NCI-H2196 (cell line): ENCODE data around the gene HAPLN3.
"Not testable (repeated sequence)": the region's sequence is repeated elsewhere in the genome, so short reads cannot be mapped to it uniquely, and the experiment has no call there.

Source experiments
- DNase-seq: peaks from one replicate; lab custom pipeline; 2025; ENCODE audit not compliant: unreplicated experiment; lab: John Stamatoyannopoulos, UW

HAPLN3 gene, protein sequence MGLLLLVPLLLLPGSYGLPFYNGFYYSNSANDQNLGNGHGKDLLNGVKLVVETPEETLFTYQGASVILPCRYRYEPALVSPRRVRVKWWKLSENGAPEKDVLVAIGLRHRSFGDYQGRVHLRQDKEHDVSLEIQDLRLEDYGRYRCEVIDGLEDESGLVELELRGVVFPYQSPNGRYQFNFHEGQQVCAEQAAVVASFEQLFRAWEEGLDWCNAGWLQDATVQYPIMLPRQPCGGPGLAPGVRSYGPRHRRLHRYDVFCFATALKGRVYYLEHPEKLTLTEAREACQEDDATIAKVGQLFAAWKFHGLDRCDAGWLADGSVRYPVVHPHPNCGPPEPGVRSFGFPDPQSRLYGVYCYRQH

DNA sequence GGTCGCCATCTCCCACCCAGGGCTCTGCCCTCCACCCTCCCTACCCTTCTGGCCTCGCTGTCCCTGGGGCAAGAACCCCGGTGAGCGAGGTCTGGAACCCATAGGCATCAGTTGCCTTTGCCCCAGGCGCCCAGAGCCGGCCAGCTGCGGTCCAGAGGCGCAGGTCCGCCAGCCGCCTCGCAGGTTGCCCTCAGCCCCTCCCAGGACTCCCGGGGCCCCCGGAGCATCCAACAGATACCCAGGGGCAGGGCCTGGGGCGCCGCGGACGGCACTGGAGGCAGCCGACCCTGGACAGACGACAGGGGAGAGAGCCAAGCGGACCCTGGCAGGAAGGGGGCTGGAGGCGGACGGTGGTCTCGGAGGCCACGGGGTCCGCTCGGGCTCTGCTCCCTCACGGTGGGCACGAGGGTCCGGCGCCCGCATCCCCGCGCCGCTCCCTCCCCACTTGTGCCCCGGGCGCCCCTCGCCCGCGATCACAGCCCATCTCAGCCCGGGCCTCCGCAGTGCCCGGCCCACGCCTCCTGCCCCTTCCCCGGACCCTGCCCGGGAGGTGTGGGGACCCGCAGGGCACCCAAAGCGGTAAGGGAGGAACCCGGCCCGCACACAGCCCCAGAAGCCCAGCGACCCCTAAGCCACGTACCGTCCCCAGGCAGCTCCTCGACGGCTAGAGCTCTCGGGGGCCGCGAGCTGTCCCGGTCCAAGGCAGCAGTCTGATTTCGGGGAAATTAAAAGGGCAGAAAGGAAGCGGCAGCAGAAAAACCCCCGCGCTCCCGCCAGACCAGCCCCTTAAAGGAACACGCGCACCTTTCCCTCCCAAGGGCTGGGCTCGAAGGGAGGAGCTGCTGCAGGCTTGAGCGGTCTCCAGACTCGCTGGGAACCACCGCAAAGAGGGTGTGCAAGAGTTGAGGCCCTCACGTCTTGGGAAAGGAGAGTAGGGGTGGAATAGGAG is at the start of gene HAPLN3:
HAPLN3 (minus strand) TSS at position 726 of the 949 bp plus-strand sequence. CDS start 8,246 bp downstream, outside the sequence.
- no peak for DNase-seq

DNA sequence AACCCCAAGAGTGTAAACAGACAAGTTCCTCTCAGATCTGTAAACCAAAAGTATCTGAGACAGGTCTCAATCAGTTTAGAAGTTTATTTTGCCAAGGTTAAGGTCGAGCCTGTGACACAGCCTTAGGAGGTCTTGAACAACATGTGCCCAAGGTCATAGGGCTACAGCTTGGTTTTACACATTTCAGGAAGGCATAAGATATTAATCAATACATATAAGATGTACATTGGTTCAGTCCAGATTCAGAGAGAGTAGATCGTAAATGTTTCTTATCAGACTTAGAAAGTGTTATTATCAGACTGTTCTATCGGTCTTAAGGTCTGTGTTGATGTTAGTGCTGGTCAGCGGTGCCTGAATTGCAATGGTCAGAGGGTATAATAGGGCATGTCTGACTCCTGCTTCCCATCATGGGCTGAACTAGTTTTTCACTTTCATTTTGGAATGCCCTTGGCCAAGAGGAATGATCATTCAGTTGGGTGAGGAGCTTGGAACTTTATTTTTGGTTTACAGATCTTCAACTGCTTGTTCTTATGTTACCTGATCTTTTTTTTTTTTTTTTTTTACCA is 44.8 kb upstream of the HAPLN3 start:
- DNase-seq, result no peak

DNA sequence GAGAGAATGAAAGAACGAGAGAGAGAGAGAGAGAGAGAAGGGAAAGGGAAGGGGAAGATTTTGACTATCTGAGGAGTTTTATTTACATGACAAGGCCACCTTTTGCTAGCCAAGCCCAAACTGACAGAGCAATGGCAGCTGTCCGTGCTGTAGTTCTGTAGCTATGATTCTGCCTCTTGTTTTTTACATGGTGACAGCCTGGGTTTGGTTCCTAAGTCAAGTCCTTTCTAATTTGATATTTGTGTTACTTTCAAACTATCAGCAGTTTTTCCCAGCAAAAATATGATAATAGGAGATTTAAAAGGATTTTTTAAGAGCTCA is 44.1 kb upstream of the HAPLN3 start:
- no peak for DNase-seq

DNA sequence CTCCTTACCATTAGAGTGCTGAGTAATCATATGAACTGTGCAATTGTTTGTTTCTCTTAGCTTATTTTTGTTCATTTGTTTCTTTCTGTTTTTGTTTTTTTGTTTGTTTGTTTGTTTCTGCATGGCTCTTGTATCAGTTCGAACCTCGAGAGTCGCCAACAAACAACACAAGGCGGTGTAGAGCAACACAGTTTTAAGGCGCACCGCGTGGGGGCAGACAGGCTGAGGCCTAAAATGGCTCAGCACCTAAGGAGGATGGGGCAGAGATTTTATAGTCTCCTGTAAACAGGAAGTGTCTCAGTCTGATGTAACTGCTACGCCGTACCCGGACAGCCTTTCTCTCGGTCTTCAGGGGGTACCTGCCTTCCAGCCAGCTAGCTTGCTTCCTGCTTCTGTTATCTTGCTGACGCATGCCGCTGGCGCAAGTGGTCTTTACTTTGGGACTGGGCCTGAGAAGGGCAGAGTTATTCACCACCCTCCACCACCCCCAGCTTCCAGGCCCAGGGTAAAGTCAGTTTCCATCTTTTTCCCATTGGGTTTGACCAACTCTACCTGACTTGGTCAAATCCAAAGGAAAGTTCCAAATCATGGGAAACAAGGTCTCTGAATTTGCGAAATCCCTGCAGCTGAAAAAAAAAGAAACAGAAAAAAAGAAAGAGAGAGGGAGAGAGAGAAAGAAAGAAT is 43.6 kb upstream of the HAPLN3 start:
- no peak for DNase-seq

DNA sequence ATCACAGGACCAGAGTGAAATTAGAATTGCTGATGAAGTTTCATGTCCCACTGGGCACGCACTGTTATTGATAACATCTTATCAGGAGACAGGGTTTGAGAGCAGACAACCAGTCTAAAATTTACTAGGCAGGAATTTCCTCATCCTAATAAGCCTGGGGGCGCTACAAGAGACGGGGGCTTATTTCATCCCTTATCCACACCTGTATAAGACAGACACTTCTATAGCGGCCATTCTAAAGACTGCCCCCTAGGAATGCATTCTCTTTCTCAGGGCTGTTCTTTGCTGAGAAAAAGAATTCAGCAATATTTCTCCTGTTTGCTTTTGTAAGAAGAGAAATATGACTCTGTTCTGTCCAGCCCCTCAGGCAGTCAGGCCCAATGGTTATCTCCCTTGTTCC is 39.1 kb upstream of the HAPLN3 start:
- DNase-seq, result not testable (repeated sequence)

DNA sequence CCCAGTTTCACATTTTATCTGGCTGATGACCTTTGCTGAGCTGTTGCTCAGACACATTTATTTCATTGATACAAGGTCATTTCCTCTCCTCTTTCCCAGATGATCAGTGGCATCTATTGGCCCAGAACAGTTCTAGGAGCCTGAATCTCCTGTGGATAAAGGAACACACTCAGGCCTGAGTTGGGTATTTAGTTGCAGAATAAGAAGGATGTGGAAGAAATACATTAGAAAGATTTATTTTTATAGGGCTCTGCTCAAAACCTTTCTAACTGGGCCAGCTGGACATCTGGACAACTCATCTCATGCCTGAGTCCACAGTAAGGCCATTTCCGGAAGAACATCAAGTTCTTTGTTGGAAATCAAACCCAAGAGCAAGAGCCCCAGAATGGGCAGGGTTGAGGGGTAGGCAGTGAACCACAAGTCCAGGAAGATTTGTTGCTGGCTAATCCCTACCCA is 37.6 kb upstream of the HAPLN3 start:
- DNase-seq, result no peak

DNA sequence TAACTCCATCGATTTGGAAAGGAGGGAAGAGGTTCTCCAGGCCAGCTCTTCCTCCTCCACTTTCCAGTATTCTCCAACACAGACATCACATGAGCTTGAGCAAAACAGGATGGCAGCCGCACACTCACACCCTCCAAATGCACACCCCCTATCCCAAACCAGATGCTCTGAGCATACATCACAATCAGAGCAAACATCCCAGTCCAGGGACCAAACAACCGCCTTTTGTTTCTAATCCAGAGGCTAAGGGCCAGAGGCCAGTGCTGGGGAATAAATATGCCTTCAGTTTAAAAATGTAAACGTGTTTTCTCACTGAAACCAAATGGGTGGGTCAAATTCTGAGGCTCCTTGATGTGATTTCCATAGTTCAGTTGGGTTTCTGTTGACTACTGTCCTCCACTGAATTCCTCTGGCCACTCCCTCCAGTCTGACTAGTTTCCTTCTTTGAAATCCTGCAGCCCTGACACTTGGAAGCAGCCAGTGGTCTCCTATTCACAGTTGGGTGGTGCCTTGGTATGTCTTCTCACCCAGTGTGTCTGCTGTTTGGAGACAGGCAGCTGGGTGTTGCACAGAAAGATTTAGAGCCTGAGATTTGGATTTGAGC is 37.0 kb upstream of the HAPLN3 start:
- DNase-seq, result no peak

DNA sequence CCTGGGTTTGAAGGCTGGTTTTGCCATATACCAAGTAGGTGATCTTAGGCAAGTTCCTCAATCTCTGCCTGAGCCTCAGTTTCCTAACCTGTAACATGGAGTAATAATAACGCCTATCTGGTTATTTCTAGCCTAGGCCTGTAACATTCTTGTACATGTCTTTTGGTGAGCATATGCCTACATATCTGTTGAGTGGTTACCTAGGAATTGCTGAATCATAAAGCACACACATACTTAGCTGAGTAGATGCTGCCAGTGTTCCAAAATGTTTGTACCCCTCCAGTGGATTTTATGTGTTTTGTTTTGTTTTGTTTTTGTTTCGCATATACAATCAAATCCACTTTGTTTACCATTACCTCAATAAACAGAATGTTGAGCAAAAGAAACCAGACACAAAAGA is 35.2 kb upstream of the HAPLN3 start:
- no peak for DNase-seq

DNA sequence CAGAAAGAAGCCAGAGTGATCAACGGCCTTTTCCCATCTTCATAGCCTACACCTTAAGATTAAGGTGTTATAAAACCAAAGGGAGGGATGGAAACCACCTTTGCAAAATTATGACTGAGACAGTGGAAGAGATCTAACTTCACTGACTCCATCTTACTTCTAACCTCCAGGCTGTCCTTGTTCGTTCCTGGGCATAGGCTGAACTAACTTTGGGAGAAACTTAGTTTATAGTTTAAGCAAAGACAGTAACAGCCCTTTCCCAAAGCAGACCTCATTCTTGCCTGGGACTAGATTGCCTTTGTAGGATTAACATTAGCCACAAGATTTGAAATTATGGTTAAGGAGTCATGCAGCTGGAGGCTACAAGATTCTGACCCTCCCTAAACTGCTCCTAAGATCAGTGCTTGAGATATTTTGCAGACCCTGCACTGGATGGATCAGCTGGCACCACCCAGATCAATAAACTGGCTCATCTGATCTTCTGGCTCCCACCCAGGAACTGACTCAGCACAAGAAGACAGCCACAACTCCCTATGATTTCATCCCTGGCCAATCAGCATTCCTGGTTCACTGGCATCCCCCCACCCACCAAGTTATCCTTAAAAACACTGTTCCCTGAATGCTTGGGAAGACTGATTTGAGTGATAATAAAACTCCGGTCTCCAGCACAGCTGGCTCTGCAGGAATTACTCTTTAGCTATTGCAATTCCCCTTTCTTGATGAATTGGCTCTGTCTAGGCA is 34.2 kb upstream of the HAPLN3 start:
- DNase-seq, result not testable (repeated sequence)

DNA sequence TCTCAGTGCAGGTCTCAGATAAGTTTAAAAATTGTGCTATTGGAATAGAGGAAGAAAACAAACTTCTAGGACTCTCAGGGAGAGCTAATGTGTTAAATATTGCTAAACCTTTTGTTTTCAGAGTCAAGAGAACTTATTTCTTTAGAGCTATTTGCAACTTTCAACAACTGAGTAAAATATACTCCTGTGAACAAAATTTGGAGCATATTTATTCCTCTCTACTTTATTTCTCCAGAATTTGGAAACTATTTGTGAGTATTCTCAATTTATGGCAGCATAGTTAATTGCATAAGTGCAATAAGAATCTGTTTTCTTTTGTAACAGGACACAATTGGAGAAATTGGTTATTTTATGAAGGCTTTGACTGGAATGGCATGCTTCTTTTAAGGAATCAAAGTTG is 32.8 kb upstream of the HAPLN3 start:
- not testable (repeated sequence) for DNase-seq

DNA sequence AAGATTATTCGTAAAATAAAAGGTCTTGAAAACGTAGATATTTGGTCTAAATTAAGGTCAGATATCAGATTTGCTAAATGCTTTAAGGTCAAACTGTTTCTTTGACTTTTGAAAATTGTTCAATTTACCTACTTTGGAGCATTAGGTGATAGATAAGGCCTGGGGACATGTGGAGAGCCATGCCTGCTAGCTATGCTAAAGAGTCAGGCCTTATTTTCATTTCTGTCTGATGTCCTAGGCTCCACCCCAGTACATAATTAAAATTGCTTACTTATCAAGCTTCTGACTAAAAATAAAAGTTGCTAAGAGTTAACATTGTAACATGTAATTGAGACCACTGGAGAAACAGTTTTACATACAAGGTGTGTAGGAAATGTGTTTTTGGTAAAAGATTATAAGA is 30.3 kb upstream of the HAPLN3 start:
- DNase-seq, result not testable (repeated sequence)

DNA sequence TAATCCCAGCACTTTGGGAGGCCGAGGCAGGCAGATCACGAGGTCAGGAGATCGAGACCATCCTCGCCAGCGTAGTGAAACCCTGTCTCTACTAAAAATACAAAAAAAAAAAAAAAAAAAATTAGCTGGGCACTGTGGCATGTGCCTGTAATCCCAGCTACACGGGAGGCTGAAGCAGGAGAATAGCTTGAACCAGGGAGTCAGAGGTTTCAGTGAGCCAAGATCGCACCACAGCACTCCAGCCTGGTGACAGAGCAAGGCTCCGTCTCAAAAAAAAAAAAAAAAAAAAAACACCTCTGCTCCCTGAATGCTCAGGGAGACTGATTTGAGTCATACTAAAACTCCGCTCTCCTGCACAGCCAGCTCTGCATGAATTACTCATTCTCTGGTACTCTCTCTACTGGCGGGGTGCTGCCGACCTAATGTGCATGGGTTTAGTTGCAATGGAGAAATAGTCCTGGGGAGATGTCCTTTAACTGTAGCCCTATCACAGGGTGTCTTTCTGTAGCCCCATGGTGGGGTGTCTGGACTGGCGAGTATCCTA is 25.6 kb upstream of the HAPLN3 start:
- DNase-seq, result not testable (repeated sequence)

DNA sequence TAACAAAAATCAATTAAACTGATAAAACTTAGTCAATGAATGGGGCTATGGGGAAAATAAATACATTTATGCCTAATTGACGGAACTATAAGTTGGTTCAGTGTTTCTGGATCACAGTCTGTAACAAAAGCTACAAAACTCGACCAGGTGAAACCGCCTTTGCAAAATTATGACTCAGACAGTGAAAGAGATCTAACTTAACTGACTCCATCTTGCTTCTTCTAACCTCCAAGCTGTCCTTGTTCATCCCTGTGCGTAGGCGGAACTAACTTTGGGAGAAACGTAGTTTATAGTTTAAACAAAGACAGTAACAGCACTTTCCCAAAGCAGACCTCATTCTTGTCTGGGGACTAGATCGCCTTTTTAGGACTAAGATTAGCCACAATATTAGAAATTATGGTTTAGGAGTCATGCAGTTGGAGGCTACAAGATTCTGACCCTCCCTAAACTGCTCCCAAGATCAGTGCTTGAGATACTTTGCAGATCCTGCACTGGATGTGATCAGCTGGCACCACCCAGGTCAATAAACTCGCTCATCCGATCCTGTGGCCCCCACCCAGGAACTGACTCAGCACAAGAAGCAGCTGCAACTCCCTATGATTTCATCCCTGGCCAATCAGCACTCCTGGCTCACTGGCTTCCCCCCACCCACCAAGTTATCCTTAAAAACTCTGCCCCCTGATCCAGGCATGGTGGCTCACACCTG is 25.0 kb upstream of the HAPLN3 start:
- DNase-seq, result no peak

DNA sequence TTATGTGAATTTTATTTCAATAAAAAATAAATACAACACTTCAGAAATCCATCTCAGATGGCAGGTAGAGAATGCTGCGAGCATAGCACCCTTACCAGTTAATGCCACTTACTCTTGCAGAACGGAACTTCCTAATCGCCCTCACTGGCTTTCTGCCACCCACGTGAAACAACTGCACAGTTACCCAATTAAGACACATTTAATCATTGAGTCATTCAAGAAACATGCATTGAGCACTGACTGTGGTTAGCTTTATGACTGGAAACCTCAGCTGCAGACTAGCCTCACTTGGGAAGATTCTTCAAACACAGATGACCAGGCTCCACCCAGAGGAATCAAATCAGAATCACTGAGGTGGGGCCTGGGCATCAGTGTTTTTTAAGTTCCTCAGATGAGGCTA is 23.4 kb upstream of the HAPLN3 start:
- DNase-seq, result peak; percentile 44

DNA sequence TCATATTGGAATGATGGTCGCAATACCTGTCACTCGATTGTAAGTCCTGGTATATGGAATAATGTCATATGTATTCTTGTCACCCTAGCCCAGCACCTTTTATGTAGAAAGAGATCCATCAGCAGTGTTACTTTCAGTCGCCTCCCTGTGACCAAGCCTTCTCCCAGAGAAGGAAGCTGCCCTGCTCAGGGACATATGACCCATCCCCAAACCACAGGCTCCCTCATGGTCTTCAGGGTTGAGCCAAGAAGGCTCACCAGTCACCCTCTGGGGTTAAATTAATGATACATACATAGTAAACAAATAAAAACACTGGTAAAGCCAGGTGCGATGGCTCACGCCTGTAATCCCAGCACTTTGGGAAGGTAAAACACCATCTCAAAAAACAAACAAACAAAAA is 22.4 kb upstream of the HAPLN3 start:
- no peak for DNase-seq

DNA sequence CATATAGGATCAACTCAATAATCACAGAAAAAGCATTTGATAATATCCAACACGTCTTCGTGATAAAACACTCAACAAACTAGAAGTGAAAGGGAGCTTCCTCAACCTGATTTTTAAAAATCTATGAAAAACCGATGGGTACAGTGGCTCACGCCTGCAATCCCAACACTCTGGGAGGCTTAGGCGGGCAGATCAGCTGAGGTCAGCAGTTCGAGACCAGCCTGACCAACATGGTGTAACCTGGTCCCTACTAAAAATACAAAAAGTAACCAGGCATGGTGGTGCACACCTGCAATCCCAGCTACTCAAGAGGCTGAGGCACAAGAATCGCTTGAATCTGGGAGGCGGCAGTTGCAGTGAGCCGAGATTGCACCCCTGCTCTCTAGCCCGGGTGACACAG is 20.0 kb upstream of the HAPLN3 start:
- no peak for DNase-seq

DNA sequence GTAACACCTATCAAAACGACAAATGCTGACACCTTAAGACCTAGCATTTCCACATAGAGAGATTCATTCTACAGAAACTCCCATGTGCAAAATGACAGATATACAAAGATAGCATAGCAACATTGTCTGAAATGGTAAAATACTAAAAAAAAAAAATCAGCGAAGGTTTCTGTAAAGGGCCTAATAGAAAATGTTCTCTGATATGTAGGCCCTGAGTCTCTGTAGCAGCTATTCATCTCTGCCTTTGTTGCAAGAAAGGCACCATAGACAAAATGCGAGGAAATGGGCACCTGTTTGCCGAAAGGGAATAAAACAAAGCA is 18.5 kb upstream of the HAPLN3 start:
- no peak for DNase-seq

DNA sequence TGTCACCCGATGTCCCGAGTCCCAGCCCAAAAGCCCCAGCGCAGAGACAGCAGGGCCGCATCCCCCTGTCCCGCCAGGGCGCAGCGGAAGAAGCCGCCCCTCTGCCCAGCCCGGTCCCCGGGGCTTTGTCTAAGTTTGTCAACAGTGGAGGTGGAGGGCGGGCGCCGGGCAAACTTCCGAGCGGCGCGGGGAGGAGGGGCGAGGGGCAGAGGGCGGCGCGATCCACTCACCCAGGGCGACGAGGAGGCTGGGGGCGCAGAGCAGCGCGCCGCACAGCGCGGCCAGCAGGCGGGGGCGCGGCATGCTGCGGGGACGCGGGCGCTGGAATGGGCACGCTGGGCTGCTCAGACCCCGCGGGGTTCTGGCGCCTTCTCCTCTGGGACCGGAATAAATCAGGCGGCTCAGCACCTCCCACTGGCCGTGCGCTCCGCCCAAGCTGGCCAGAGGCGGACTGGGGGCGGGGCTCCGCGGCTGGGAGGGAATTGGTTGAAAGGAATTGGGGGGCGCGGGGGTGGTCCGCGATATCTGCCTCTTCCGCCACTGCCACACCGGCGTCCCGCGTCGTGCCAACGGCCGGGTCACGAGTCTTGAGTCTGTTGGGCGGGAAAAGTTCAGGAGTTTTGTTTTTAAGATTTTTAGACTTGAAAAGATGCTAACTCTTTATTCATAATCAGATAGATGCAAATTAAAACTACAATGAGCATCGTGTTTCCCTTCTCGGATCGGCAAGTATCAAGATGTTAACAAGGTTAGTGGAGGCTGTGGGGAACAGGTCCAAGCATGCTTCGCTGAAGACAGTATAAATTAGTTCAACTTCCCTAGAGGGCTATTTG is 17.9 kb upstream of the HAPLN3 start, which contains the start of gene MFGE8:
MFGE8 (minus strand) TSS at position 363 of the 833 bp plus-strand sequence; CDS start at position 303, 60 bp downstream.
- DNase-seq, result peak; percentile 31
